NCI-H146 (cell line): Measurements from ENCODE around the gene ARMC6.

Source experiments
- DNase-seq: peaks from one replicate; lab custom pipeline; 2025; lab: John Stamatoyannopoulos, UW

Gene ARMC6

DNA sequence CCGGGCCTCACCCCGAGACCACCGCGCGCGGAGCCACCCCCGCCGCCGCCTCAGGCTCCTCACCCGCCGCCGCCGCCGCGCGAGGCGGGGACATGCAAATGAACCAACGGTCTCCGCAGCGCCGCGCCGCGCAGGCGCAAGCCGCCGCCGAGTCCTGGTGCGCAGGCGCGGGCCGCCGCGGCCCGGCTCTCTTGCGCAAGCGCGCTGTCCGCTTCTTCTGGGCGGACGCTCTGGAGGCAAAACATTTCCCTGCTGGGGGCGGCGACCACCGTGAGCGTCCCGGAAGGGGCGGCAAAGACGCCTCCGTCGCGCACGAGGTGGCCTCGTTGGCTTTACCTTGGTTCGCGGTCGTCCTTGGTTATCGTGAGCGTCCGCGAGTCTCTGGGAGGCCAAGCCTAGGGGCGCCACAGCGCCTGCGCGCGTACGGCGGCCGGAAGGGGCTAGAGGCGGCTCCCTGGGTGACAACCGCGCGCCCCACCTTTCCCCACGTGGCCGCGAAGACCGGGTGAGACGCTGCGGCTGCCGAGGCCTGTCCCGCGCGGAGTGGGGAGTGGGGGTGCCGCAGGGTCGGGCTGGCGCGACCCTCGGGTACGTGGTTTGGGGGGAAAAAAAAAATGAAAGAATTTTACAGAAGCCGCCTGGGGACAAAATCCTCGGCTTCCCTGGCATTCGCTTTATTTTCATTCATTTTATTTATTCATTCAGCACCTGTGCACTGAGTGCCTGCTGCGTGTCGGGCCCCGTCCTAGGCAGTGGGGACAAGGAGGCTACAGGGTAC lies at the start of gene ARMC6, which contains the start of gene SUGP2:
ARMC6 (plus strand) TSS at position 178 of the 778 bp plus-strand sequence. CDS start 607 bp downstream, outside the sequence.
SUGP2 (minus strand) TSS at position 92 of the 778 bp plus-strand sequence. CDS start 2,446 bp downstream, outside the sequence.
- peak; percentile 92 for DNase-seq

DNA sequence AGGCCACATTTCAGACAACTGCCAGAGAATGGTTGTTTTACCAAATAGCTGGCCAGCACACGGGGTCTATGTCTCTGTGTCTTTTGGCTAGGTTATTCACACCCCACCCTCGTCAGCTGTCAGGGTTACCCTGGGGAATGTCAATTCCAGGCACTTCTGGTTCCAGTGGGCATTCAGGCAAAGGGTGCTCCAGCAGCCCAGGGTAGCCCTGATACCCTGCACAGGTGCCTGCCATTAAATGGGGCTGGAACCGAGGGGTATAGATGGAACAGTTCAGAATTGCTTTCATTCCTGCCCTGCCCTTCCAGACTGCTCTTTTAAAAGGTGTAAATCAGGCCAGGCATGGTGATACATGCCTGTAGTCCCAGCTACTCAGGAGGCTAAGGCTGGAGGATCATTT lies 49.2 kb upstream of the ARMC6 start:
- DNase-seq = no peak

DNA sequence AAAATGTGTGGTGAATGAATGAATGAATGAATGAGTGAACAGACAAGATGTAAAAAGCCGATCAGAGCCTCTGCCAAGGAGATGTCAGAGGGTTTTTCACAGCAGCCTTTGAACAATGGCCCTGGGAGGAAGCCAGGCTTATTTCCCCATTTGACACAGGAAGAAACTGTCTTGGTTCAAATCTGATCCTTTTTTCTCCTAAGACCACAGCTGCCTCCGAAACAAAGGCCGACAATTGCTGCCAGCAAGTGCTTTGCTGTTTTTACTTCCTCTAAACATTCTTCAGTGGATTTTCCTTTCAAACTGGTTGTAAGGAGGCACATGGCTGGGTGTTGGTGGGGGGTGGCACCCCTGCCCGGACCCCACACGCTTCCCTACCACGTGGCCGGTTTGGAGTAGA lies 48.1 kb upstream of the ARMC6 start:
- no peak for DNase-seq

DNA sequence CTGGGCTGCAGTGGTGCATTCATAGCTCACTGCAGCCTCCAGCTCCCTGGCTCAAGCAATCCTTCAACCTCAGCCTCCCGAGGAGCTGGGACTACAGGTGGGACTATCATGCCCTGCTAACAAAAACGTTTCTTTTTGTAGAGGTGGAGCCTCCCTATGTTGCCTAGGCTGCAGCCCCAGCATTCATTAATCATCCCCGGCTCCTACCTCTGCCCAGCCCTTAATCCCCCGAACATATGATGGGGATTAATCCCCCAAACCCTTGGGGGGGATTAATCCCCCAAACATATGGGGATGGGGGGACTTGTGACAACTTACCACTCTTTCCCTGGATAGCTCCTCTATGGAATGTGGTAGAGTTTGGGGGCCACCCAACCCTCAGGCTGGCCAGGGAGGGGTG lies 45.9 kb upstream of the ARMC6 start:
- DNase-seq = no peak

DNA sequence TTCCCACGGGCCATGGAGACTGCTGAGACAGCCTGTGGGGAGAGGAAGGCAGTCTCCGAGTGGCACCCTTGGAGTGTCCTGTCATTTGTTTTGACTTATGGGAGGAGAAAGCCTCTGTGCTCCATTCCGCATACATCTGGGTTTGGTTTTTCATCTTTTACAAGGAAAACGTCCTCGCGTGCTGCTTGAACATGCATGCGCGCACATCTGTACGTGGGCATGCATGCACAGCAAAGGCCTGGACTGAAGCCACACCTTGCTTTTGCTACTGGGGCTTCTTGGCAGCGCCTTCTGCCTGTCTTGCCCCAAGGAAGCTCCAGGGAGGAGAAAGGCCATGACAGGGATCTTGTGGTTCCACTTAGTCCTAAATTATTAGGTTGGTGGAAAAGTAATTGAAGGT lies 44.1 kb upstream of the ARMC6 start:
- no peak for DNase-seq

DNA sequence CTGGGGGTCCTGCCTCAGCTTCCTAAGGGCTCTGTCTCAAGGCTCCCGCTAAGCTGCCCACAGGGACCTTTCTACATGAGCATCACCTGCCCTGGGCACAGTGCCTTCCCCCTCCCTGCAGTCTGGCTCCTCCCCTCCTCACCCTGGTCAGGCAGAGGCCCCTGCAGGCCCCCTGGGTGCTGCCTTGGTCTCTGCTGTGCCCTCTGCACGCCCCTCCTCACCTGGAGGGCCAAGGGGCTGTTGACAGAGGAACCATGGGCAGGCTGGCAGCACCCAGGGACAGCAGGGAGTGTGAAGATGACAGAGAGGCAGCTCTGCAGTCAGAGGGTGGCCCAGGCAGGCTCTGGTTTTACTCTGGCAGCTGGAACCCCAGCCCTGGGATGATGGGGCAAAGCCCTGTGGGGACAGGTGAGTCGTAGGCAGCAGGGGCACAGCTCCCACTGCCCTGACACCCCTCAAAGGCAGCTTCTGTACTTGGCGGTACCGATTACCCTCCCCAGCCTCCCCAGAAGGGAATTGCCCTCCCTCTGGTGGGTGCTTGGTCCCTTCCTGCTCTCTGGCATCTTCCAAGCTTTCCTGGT lies 43.2 kb upstream of the ARMC6 start:
- DNase-seq = no peak

DNA sequence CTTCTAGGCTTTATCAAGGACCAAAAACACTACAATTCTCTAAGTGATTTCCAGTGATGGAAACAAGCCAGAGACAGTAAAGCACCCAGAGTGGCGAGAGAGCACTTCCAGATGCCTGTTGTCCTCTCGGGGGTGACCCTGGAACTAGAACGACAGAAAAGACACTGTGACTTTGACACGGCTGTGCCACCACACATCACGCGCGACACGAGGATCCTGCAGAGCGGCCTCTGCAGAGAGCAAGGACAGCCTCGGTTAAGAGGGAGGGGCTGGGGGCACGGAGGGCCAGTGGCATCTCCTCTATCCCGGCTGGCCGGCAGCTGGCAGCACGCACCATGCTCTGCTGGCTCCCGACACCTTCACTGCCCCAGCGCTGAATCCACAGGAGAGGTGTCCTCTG lies 42.4 kb upstream of the ARMC6 start:
- no peak for DNase-seq

DNA sequence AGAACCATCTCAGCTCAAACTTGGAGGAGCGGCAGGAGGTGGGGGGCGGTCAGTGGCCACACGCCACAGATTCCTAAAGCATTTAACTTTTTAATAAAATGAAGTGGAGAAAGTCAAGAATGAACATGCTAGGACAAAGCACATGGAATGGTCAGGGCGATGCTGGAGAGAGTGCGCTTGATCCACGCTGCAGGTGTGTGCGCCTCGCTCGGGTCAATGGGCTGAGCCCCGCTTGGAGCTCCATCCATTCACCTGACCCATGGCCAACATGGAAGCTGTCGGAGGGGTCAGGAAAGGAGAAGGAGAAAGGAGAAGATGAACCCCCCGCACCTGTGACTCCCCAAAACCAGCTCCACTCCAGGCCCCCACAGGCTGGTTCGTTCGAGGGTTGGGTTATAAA lies 41.9 kb upstream of the ARMC6 start:
- no peak for DNase-seq

DNA sequence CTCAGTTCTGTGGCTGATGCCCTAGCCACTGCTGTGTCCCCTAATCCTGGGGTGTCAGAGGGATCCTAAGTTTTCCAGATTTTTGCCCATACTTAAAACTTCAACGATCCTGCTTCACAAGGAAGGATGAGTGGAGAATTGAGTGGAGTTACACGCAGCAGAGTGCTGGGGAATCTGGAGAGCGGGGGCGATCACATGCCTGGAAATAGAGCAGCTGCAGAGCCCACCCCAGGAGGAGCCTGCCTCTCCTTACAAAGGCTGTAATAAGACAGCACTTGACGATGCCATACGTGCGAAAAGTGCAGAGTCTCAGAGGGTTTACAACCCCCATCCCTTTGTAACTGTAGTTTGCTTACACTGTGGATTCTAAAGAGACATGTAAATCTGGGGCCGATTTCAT lies 40.7 kb upstream of the ARMC6 start:
- no peak for DNase-seq

DNA sequence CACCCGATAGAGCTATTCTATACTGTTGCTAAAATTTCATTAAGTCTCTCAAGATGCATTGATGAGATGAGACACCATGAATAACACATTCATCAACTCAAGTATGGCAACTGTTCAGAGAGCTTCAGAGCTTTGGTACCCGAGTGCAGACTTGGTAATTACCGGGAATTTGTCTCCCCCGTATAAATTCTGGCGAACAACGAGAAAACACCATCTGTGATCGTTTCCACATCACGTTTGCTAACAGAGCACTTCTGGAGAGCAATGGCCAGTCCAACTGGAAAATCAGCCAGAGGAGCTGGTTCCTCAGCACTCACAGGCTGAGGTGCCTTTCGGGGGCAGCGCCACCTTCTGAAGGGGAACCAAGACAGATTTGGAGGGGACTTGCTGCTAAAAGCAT lies 40.3 kb upstream of the ARMC6 start:
- DNase-seq = no peak

DNA sequence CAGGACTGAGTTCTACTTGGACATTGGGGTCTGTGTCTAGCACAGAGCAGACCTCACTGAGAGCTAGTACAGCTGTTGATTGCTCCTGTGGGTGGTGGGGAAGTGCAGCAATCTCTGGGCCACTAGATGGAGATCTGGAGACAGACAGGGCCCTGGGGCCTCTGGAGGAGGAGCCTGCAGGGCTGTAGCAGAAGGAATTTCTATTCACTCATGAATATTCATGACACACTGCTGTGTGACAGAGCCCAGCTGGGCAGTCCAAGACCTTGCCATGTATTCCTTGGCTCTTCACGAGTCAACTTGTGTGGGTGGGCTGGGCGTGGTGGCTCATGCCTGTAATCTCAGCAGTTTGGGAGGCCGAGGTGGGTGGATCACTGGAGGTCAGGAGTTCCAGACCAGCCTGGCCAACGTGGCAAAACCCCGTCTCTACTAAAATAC lies 37.6 kb upstream of the ARMC6 start:
- peak; percentile 56 for DNase-seq

DNA sequence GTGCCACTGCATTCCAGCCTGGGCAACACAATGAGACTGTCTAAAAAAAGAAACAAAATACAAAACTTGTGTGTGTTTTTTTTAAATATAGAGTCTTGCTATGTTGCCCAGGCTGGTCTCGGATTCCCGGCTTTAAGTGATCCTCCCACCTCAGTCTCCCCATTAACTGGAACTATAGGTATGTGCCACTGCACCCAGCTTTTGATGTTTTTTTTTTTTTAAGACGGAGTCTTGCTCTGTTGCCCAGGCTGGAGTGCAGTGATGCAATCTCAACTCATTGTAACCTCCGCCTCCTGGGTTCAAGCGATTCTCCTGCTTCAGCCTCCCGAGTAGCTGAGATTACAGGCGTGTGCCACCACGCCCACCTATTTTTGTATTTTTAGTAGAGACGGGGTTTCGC lies 37.1 kb upstream of the ARMC6 start:
- DNase-seq = no peak

DNA sequence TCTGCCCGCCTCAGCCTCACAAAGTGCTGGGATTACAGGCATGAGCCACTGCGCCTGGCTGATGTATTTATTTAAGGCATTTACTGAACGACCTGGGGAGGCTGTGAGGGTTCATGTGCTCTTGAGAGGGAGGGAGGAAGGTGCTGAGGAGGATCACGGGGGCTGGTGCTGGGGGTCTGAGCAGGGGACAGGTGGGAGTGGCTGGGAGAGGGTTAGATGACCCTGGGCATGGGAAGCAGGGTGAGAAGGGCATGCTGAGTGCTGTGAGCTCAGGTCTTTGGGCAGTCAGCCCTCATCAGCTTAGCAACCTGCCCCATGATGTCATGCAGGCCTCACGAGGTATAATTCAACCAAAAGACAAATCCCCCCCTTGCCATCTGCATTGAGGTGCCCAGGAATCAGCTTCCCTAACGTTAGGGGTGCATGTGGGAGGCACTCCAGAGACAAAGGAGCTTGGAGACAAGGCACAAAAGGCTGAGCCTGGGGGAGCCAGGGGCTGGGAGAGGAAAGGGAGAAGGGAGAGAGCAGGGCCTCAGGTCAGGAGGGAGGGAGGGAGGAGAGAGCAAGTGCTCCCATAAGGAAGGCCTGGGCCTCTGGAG lies 36.5 kb upstream of the ARMC6 start:
- DNase-seq = no peak

DNA sequence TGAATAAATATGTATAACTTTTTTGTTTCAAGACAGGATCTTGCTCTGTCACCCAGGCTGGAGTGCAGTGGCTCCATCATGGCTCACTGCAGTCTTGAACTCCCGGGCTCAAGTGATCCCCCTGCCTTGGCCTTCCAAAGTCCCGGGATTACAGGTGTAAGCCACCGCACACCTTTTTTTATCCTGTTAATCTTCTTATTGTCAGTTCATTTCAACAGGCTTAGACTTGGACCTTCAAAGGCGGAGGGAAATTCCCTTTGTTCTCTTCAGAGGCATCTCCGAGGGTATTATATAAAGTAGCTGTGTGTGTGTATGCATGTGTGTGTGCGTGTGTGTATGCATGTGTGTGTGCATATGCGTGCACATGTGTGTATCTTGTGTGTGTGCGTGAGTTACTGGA lies 35.1 kb upstream of the ARMC6 start:
- DNase-seq = no peak

DNA sequence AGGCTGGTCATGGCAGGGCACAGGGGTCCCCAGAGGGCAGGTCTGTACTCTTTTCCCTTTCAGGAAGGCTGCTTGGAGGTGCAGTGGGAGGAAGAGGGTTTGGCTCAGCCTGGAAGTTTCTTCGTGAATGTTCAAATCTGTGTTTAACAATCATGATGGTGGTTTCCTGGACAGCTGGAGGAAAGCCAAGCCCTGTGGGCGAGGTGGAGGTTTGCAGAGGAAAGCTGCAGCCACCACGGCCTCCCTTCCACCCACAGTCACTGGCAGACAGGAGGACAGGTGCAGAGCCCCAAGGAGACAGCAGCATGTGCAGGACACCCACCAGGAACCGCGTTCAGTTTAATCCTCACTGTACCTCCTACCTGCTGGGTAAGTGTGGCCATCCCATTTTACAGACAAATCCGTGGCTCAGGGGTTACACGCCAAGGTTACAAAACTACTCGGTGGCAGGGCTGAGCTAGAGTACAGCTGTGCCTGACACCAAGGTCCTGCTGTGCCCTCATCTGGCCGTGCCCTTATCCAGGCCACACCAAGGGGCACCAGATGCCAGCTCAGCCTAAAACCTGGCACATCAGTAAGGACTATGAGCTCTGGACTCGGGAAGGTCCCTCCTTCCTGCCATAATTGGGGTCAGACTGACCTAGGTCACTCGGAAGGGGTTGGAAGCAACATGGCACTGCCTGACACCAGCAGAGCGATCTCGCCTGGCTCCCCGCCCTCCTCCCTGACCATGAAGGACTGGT lies 34.2 kb upstream of the ARMC6 start:
- DNase-seq = no peak

DNA sequence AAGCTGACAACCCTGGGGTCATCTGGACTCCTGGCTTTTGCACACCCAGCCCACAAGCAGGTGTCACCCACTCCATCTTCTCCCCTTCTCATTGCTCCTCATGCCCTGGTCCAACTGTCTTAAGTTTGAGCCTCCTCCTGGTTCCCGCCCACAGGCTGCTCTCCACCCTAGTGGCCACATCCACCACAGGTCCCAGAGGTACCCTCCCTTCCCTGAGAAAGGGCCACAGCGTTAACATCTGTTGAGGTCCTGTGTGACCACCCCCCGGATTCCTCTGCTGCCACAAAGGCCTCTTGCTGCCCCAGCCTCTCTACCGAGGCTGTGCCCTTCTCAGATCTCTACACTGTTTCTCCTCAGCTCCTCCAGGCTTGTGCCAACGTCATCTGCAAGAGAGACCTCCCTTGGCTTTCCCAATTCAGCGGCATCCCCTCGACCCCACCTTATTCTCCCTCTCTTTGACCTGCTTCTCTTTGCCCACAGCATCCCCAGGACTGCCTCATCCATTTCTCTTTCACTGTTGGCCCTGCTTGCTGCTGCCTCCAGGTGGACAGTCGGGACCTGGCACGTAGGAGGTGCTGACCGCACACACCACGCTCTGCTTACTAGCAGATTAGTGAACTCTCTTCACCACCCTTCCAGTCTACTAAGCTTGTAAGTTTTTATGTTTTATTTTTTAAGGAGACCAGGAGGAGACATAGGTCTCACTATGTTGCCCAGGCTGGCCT lies 33.3 kb upstream of the ARMC6 start:
- DNase-seq = no peak

DNA sequence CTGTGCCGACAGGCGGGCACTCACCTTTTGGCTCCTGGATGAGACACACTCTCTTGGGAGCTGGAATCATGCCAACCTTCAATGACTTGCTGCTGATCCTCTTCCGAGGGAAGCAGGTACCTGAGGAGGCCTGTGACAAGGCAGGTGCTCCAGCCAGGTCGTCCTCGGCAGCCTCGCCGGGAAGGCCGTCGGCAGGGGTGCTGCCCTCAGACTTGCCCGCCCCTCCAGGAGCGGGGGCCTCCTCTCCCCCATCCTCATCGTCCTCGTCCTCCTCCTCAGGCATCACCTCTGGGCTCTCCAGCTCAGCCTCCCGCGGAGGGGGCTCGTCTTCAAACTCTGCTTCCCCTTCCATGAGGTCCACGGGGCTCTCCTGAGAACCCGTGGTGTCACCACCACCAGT lies 29.3 kb upstream of the ARMC6 start:
- DNase-seq = no peak

DNA sequence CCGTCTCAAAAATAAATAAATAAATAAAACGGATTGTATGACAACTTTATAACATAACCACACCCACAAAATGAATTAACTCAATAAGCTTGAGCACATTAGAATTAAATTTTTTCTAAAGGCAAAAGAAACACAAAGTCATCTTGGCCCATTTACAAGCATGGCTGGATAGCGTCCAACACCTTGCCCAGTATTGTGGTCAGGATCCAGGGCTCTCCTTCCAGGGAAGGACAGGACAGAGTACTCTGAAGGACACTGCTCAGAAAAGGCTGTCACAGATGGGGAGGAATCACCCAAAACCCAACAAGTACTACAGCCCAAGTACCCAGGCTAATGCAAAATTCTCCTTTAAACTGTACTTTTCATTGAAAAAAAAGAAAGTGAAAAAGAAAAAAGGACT lies 27.2 kb upstream of the ARMC6 start:
- DNase-seq = no peak

DNA sequence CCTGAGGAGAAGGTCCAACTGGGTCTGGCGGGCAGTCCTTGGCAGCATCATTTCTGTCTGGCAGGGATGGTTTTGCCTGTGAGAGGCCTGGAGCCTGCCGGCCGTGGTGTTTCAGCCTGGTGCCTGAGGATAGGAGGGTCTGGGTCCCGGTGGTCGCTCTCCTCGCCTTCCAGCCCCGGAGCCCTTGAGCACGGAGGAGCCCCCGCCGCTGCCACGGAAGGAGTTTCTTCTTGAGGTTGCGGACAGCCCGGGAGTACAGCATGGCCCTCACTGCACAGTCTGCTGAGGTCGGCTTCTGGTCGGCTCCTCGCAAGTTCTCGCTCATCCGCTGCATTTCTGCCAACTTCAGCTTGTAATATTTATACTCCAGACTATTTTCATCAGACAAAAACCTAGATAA lies 23.5 kb upstream of the ARMC6 start:
- no peak for DNase-seq

DNA sequence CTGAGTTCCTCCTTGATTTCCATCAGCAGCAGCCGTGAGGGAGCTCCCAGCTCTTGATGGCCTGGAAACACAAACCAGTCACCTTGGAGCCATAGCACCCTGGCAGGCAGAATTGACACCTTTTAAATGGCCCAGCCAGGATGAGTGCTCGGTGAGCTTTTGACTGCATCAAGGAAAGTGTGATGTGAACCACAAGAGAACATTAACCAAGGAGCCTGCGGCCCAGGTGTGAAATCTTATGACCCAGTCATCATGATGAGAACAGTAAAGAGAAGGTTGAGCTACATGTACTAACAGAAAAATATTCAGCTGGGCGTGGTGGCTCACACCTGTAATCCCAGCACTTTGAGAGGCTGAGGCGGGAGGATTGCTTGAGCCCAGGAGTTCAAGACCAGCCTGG lies 22.9 kb upstream of the ARMC6 start:
- no peak for DNase-seq

DNA sequence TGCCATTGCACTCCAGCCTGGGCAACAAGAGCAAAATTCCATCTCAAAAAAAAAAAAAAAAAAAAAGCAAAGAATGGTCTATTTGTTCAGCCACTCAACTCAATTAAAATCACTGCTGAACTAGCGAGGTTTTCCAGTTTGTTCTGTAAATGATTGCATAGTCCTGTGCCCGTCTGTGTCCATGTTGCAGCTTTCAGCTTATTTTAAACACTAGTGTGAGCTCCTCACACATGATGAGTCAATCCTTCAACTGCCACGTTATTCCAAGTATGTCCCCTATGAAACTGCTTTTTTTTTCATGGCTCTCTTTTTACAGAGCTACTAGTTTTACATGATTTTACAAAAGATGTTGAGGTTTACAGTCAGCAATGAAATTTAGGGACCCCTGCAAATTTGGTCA lies 12.3 kb upstream of the ARMC6 start:
- DNase-seq = no peak

DNA sequence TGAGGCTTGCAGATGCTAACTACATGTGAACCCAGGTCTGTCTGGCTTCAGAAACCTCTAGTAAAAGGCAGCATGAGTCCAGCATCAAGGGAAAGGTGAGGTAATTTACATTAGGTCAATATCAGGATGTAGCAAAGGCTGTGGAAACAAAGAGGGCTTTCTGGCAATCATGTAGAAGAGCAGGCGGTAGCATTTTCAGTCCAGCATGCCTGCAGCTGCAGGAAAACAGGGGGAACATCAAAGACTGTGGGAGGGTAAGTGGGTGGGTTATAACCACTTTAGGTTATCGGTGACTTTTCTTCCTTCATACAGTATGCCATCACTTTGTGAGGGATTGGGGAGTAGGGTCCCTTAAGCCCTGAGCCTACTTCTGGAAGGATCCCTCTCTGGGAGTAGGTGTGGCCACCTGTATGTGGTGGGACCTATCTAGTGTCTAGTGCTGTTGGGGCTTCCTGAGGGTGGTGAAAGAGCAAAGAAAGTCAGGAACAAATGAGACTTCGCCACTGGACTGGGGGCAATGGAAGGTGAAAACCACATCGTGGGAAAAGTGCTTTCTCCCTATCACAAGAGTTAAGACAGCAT lies 10.9 kb upstream of the ARMC6 start:
- no peak for DNase-seq
